ENCODE results near the gene CD4. TPM values are rescaled to one million over a fixed set of nuclear protein-coding genes. Genes with fewer than 3 reads are reported as not detected.

Gene CD4
- total RNA-seq, 1 donor from 2014 or later: 31.3 TPM

- no peak for DNase-seq (ENCODE audit: low spot score)
Measured at GRCh38 chr12:6827982-6828780, 38.9 kb downstream of the CD4 start, which contains the start of gene P3H3. Gene P3H3 (plus strand): TSS chr12:6828407. CDS start chr12:6828441, 34 bp downstream.

DNA sequence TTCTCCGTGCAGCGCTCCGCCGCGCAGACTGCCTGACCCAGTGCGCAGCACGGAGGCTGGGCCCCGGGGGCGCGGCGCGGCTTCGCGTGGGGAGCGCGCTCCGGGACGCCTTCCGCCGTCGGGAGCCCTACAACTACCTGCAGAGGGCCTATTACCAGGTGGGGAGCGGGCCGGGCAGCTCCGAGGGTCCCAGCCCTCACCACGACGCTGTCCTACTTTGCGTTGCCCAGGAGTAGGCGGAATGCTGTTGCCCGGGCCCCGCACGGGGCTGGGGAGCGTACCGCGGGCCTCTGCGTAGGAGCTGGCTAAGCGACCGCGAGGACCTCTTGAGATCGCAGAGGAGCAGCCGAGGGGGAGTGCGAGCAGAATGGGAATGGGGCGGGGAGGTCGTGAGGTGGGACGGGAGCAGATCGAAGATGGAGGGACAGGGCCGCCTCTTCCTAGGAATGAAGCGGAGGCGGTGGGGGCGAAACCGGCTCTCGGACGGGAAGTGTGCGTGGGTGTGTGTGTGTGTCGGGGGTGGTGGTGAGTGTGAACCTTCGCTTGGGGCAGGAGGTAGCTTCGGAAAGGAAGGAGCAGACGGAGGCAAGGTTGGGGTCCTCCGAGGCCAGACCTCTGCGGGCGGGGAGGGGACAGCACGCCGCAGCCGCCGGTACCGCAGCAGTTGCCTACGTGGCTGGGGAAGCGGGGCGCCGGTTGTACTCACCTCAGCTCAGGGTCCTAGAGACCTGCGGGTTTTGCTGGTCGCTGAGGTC, 39.6 kb downstream of the CD4 start:
- DNase-seq (ENCODE audit: low spot score): no peak

DNA sequence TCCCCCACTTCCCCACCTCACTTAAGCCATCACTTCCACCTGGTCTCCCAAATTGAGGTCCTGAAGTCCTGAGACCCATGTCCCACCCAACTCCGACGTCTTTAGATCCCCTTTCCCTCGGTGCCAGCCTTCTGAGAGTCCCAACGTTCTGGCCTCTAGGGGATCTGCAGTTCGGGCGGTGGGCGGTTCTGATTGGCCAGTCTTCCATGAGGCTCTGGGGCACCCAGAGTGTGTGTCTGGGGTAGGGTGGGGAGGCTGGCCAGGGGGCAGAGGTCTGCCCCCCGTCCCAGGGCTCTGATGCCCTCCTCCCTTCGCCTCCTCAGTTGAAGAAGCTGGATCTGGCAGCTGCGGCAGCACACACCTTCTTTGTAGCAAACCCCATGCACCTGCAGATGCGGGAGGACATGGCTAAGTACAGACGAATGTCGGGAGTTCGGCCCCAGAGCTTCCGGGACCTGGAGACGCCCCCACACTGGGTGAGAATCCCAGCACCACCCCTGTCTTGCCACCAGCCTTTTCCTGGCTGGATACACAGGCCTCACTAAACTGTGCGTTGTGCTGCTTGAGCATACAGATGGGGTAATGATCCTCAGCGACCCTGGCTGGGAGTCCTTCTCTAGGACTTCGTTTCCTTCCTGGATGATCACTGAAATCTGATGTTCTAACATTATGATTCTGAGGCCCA, 40.4 kb downstream of the CD4 start:
- no peak for DNase-seq (ENCODE audit: low spot score)

DNA sequence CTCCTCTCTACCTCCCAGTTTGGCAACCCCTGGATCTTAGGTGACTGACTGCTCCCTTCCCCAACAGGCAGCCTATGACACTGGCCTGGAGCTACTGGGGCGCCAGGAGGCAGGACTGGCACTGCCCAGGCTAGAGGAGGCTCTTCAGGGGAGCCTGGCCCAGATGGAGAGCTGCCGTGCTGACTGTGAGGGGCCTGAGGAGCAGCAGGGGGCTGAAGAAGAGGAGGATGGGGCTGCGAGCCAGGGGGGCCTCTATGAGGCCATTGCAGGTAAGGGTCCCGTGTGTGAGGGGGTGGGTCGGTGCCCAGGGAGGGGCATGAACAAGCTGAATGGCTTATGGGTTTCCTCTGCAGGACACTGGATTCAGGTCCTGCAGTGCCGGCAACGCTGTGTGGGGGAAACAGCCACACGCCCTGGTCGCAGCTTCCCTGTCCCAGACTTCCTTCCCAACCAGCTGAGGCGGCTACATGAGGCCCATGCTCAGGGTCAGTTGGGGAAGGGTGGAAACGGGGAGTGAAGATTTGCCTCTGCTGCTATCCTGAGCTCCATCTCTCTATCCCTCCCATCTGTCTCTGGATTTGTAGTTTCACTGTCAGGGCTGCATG, 41.1 kb downstream of the CD4 start:
- DNase-seq (ENCODE audit: low spot score): no peak

GRCh38 chr12:6830999-6831398, 41.7 kb downstream of the CD4 start:
- no peak for DNase-seq (ENCODE audit: low spot score)

- no peak for DNase-seq (ENCODE audit: low spot score)
Measured at GRCh38 chr12:6831450-6831995, 42.2 kb downstream of the CD4 start.

- DNase-seq (ENCODE audit: low spot score): no peak
Measured at GRCh38 chr12:6832125-6832524, 42.8 kb downstream of the CD4 start.

GRCh38 chr12:6833189-6833890, 44.0 kb downstream of the CD4 start:
- no peak for DNase-seq (ENCODE audit: low spot score)

- DNase-seq (ENCODE audit: low spot score): no peak
Measured at GRCh38 chr12:6834254-6834653, 44.9 kb downstream of the CD4 start.

GRCh38 chr12:6834873-6835272, 45.5 kb downstream of the CD4 start:
- no peak for DNase-seq (ENCODE audit: low spot score)

DNA sequence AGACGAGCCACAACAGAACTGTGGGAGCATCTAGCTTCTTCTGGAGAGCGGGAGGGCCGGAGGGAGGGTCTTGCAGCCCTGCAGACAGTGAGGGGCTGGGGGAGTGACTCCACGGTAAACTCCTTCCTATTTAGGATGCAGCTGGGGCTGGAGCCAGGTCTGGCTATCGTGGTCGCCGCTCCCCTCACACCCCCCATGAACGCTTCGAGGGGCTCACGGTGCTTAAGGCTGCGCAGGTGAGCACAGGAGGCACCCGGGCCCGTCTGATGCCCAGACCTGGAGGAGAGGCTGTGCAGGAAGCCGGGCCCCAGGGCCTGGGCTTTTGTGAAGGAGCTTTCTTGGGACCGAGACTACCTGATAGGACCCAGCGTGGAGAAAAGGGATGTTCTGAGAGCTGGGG, 47.5 kb downstream of the CD4 start:
- DNase-seq (ENCODE audit: low spot score): no peak

DNA sequence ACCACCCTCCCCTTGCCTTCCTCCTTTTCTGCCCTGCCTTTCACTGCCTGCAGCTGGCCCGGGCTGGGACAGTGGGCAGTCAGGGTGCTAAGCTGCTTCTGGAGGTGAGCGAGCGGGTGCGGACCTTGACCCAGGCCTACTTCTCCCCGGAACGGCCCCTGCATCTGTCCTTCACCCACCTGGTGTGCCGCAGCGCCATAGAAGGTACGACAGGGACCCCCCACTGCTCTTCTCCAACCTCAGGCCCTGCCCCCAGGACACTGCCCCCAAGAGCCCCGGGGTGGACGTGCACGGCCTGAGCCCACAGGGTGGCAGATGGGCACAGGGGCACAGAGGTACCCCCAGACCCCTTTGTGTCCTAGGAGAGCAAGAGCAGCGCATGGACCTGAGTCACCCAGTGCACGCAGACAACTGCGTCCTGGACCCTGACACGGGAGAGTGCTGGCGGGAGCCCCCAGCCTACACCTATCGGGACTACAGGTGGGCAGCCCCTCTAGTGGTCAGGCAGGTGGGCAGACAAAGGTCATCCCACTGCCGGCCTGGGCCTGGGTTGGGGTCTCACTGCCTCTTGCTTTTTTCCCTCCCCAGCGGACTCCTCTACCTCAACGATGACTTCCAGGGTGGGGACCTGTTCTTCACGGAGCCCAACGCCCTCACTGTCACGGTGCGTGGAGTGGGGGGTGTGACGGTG, 48.2 kb downstream of the CD4 start:
- DNase-seq (ENCODE audit: low spot score): no peak

GRCh38 chr12:6838854-6839253, 49.5 kb downstream of the CD4 start:
- DNase-seq (ENCODE audit: low spot score): no peak

GRCh38 chr12:6839482-6840201, 50.3 kb downstream of the CD4 start:
- DNase-seq (ENCODE audit: low spot score): no peak

DNA sequence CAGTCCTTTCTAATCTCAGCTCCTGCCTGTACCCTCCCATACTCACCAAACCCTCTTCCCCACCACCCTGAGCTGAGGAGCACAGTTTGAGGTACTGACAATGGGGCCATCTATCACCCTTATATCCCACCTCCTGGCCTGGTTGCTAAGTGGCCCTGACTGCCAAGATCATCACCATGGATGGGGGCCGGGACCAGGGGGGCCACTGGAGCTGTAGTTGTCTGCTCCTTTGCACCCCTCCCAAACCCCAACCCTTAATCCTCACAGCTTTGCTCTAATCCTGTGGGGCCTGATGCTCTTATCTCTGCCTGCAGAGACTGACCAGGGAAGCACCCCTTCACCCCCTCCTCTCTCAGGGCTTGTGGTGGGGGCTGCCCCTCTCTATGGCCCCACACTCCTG, 51.0 kb downstream of the CD4 start:
- DNase-seq (ENCODE audit: low spot score): no peak

DNA sequence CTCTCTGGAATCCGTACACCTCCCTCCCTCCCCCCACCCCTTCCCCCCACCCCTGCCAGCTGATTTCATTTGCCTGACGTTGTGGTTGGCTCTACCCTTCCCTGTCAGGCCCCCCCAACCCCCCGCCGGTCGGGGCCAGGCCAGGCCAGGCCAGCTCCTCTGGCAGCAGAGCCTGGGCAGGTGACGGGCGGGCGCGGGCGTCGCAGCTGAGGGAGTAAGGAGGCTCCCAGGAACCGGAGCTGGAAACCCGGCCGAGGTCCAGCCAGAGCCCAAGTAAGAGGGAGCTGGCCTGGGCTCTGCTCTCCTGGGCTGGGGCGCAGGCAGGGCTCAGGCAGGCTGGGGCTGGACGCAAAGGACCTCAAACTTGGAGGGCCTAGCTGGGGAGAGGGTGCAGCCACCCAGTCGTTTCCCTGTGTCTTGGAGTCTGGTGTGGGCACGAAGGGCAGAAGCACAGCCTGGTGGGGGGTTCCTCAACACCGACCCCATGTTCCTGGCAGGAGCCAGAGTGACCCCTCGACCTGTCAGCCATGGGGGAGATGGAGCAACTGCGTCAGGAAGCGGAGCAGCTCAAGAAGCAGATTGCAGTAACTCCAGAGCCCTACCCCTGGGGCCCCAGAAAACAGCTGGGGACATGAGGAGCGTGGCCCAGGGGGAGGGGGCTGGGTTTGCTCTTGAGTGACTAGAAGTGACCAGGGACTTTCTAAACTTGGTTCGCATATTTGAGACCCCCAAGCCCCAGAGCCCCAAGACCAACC, 51.6 kb downstream of the CD4 start, which contains the start of gene GNB3:
Gene GNB3 (plus strand): TSS at position 165 of the 755 bp plus-strand sequence. CDS start 363 bp downstream, at position 528.
- no peak for DNase-seq (ENCODE audit: low spot score)

- DNase-seq (ENCODE audit: low spot score): no peak
Measured at GRCh38 chr12:6842075-6842474, 52.7 kb downstream of the CD4 start.

- DNase-seq (ENCODE audit: low spot score): no peak
Measured at GRCh38 chr12:6843118-6843902, 54.0 kb downstream of the CD4 start.
